ENCODE measurements around the gene PACSIN2. TPM values are rescaled to one million over a fixed set of nuclear protein-coding genes. Genes with fewer than 3 reads are reported as not detected.
A peak's percentile ranks its signal among the peaks of the same experiment; 100 is the strongest.

The PACSIN2 gene
- total and polyA plus RNA-seq, 2 of the 13 experiments (the other 11 are each of a cell fraction or from before 2014, with no cell fraction given), result 54.1 to 68.8 TPM

DNA sequence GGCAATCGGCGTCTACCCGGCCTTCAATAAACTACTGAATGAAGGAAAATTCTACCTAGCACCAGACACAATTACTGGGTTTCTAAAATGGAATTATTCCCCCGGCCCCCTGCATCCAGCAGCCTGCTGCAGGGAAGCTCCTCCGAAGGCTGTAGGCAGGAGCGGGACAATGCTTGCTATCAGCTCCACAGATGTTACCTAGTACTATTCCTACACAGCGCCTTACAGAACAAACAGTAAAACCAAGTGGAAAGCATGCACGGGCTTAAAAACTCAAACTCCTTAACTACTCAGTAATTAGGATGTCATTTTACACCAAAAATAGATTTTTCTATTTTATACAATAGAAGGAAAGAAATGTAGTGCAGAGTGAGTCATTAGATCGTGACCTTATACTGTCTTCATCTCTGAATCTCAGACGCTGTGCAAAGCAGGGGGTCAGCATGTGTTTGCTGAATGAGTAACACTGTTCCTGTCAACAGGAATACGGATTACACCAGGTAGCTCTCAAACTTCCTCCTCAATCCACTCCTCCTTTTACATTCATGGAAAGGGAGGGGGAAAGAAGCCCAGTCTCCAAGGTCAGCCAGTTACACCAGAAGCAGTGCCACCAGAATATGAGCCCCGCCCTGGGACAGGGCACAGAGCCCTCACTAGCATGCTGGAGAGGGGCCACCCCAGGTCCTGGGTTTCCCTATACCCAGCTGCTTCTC lies 74.9 kb downstream of the PACSIN2 start (continued):
- TF ChIP-seq DNMT3B (CRISPR knock-in tag; conservative IDR thresholded peaks at IDR 0.05), result no peak
- peak; percentile 71 for TF ChIP-seq NCOA2 (CRISPR knock-in tag; IDR thresholded peaks at IDR 0.05)
- no peak for TF ChIP-seq ESRRA (CRISPR knock-in tag; IDR thresholded peaks at IDR 0.05; ENCODE audit: low read depth)
- no peak for TF ChIP-seq ZBTB1 (CRISPR knock-in tag; IDR thresholded peaks at IDR 0.05; ENCODE audit: borderline replicate concordance)
- no peak for TF ChIP-seq MBD4 (IDR thresholded peaks at IDR 0.05; ENCODE audit: borderline replicate concordance, low read length)
- no peak for TF ChIP-seq MXD4 (CRISPR knock-in tag; IDR thresholded peaks at IDR 0.05)
- TF ChIP-seq POLR2AphosphoS5 (IDR thresholded peaks at IDR 0.05; ENCODE audit: low read depth, low read length), result no peak
- peak; percentile 86 for TF ChIP-seq RBM22 (optimal IDR thresholded peaks at IDR 0.05; ENCODE audit: low read length)
- TF ChIP-seq AHR (CRISPR knock-in tag; IDR thresholded peaks at IDR 0.05), result no peak
- no peak for TF ChIP-seq TOPORS (CRISPR knock-in tag; IDR thresholded peaks at IDR 0.05)
- TF ChIP-seq, protein P1, sequence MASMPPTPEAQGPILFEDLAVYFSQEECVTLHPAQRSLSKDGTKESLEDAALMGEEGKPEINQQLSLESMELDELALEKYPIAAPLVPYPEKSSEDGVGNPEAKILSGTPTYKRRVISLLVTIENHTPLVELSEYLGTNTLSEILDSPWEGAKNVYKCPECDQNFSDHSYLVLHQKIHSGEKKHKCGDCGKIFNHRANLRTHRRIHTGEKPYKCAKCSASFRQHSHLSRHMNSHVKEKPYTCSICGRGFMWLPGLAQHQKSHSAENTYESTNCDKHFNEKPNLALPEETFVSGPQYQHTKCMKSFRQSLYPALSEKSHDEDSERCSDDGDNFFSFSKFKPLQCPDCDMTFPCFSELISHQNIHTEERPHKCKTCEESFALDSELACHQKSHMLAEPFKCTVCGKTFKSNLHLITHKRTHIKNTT (CRISPR knock-in tag; IDR thresholded peaks at IDR 0.05), result no peak
- no peak for TF ChIP-seq ZNF569 (CRISPR knock-in tag; IDR thresholded peaks at IDR 0.05; ENCODE audit: borderline replicate concordance)
- no peak for TF ChIP-seq GTF2F1 (IDR thresholded peaks at IDR 0.05; ENCODE audit: low read length)
- no peak for TF ChIP-seq SCMH1 (CRISPR knock-in tag; IDR thresholded peaks at IDR 0.05; ENCODE audit: borderline replicate concordance)
- TF ChIP-seq, protein P2, sequence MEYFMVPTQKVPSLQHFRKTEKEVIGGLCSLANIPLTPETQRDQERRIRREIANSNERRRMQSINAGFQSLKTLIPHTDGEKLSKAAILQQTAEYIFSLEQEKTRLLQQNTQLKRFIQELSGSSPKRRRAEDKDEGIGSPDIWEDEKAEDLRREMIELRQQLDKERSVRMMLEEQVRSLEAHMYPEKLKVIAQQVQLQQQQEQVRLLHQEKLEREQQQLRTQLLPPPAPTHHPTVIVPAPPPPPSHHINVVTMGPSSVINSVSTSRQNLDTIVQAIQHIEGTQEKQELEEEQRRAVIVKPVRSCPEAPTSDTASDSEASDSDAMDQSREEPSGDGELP (IDR thresholded peaks at IDR 0.05; ENCODE audit: borderline replicate concordance, low read depth), result no peak
- TF ChIP-seq JUNB (CRISPR knock-in tag; IDR thresholded peaks at IDR 0.05; ENCODE audit: borderline replicate concordance), result peak; percentile 77; the same call in 1 of the 2 replicates
- TF ChIP-seq ATF7 (IDR thresholded peaks at IDR 0.05), result no peak
- no peak for TF ChIP-seq ATF7 (CRISPR knock-in tag; IDR thresholded peaks at IDR 0.05)
- TF ChIP-seq, protein P3, sequence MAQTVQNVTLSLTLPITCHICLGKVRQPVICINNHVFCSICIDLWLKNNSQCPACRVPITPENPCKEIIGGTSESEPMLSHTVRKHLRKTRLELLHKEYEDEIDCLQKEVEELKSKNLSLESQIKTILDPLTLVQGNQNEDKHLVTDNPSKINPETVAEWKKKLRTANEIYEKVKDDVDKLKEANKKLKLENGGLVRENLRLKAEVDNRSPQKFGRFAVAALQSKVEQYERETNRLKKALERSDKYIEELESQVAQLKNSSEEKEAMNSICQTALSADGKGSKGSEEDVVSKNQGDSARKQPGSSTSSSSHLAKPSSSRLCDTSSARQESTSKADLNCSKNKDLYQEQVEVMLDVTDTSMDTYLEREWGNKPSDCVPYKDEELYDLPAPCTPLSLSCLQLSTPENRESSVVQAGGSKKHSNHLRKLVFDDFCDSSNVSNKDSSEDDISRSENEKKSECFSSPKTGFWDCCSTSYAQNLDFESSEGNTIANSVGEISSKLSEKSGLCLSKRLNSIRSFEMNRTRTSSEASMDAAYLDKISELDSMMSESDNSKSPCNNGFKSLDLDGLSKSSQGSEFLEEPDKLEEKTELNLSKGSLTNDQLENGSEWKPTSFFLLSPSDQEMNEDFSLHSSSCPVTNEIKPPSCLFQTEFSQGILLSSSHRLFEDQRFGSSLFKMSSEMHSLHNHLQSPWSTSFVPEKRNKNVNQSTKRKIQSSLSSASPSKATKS (CRISPR knock-in tag; IDR thresholded peaks at IDR 0.05), result no peak
- TF ChIP-seq MAFK (conservative IDR thresholded peaks at IDR 0.05 in 1 of 2, IDR thresholded peaks at IDR 0.05 in 1 of 2; ENCODE audit: low read length in 2 of 2), result no peak
- no peak for TF ChIP-seq SUZ12 (IDR thresholded peaks at IDR 0.05; ENCODE audit: low read depth, low read length)
- TF ChIP-seq HOXA5 (CRISPR knock-in tag; IDR thresholded peaks at IDR 0.05), result 0 out of 2 replicates have a peak, but pooled peaks have one; percentile 31
- TF ChIP-seq, protein P4, sequence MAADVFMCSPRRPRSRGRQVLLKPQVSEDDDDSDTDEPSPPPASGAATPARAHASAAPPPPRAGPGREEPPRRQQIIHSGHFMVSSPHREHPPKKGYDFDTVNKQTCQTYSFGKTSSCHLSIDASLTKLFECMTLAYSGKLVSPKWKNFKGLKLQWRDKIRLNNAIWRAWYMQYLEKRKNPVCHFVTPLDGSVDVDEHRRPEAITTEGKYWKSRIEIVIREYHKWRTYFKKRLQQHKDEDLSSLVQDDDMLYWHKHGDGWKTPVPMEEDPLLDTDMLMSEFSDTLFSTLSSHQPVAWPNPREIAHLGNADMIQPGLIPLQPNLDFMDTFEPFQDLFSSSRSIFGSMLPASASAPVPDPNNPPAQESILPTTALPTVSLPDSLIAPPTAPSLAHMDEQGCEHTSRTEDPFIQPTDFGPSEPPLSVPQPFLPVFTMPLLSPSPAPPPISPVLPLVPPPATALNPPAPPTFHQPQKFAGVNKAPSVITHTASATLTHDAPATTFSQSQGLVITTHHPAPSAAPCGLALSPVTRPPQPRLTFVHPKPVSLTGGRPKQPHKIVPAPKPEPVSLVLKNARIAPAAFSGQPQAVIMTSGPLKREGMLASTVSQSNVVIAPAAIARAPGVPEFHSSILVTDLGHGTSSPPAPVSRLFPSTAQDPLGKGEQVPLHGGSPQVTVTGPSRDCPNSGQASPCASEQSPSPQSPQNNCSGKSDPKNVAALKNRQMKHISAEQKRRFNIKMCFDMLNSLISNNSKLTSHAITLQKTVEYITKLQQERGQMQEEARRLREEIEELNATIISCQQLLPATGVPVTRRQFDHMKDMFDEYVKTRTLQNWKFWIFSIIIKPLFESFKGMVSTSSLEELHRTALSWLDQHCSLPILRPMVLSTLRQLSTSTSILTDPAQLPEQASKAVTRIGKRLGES (CRISPR knock-in tag; IDR thresholded peaks at IDR 0.05; ENCODE audit: borderline replicate concordance), result no peak
- no peak for TF ChIP-seq ZNF557 (CRISPR knock-in tag; IDR thresholded peaks at IDR 0.05)
- no peak for TF ChIP-seq ZFY (CRISPR knock-in tag; IDR thresholded peaks at IDR 0.05)
